ENCODE results near the gene OR6A2. TPM values are rescaled to one million over a fixed set of nuclear protein-coding genes. Genes with fewer than 3 reads are reported as not detected.

Gene OR6A2
- polyA plus RNA-seq, 3 donors, result not detected

DNA sequence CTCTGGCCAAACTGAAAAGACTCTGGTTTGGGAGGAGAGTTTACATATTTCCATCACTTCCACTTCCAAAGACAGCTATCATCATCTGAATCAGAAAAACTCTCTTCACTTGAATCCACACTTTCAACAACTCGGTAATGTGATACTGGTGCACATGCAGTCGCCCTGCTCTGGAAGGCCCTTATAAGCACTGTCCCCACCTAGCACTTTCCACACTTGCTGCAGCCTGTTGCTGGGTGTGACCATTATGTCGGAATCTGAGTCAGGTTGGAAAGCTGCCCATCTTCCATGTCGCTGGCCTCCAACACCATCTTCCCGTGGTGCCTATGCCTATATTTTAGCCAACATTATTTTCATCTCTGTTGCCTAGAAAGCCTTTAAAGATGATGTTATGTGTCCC, 44.9 kb upstream of the OR6A2 start:
- no peaks in the 10 kb centered on the region for H3K4me1 Mint-ChIP-seq
- Histone ChIP-seq H3K4me2 (replicated peaks; ENCODE audit: extremely low read depth, low read length, poor library complexity, severe bottlenecking) (no peak overlapping the region), H3K9ac (ENCODE audit: insufficient read depth, low read length, poor library complexity, severe bottlenecking) (no peak overlapping the region), H3K27ac (ENCODE audit: low read depth in 1 of 2, low read length in 2 of 2) (no peak overlapping the region), H3K27me3 (ENCODE audit: control insufficient read depth in 2 of 2, insufficient read depth in 2 of 2, low read length in 2 of 2) (no peaks in the 10 kb centered on the region), H2AFZ (ENCODE audit: insufficient read depth, low read depth, low read length, poor library complexity, severe bottlenecking) (no peak overlapping the region), H3K79me2 (ENCODE audit: insufficient read depth, low read length) (no peaks in the 10 kb centered on the region), H3K4me1 (ENCODE audit: control insufficient read depth in 1 of 2, insufficient read depth in 2 of 2, low read length in 2 of 2) (no peaks in the 10 kb centered on the region), H3K9me3 (replicated peaks in 1 of 2; ENCODE audit: control insufficient read depth in 1 of 2, insufficient read depth in 1 of 2, low read length in 2 of 2) (no peaks in the 10 kb centered on the region), H3K4me3 (replicated peaks in 1 of 3; ENCODE audit: low read depth in 2 of 3, low read length in 3 of 3) (no peak overlapping the region), H3K36me3 (replicated peaks in 1 of 2; ENCODE audit: control insufficient read depth in 1 of 2, insufficient read depth in 2 of 2, low read length in 2 of 2) (no peaks in the 10 kb centered on the region), H4K20me1 (ENCODE audit: insufficient read depth, low read length) (no peaks in the 10 kb centered on the region)
- H3K9me3 Mint-ChIP-seq, result peaks cover 2 to 11% (median 5%) of the 10 kb centered on the region in 7 donors
- 90% methylated on average over 2 of the region's 5 CpGs for WGBS (ENCODE audit: insufficient coverage)
- no peak overlapping the region for H3K27ac Mint-ChIP-seq
- TF ChIP-seq, protein P1, sequence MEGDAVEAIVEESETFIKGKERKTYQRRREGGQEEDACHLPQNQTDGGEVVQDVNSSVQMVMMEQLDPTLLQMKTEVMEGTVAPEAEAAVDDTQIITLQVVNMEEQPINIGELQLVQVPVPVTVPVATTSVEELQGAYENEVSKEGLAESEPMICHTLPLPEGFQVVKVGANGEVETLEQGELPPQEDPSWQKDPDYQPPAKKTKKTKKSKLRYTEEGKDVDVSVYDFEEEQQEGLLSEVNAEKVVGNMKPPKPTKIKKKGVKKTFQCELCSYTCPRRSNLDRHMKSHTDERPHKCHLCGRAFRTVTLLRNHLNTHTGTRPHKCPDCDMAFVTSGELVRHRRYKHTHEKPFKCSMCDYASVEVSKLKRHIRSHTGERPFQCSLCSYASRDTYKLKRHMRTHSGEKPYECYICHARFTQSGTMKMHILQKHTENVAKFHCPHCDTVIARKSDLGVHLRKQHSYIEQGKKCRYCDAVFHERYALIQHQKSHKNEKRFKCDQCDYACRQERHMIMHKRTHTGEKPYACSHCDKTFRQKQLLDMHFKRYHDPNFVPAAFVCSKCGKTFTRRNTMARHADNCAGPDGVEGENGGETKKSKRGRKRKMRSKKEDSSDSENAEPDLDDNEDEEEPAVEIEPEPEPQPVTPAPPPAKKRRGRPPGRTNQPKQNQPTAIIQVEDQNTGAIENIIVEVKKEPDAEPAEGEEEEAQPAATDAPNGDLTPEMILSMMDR (IDR thresholded peaks at IDR 0.05), result no peak
- H3K4me3 Mint-ChIP-seq, result no peak overlapping the region
- DNase-seq, result no peak
- peaks cover 0 to 2% (median 0%) of the 10 kb centered on the region in 3 donors for H3K27me3 Mint-ChIP-seq (ENCODE audit: low read depth in 3 of 3)
- intact Hi-C loops (cut with micrococcal nuclease), result no loop called here
- H3K36me3 Mint-ChIP-seq, result no peaks in the 10 kb centered on the region

DNA sequence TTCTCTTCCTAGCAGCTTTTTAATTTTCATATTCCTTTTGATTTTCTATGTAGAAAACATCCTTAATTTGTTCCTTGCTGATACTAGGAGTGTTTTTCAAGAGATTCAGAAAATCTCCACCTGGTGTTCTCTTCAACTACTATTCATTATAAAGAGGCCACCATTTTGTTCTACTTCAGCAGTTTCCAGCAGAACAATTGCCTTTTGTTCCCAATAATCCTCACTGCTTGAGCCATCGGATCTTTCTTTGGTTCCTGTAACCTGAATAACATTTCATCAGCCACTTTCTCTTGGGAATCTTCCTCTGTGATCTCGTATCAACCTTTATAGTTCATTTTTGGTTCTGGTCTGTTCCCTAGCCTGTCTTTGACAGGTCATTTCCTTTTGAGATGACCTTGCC, 44.2 kb upstream of the OR6A2 start:
- Histone ChIP-seq H4K20me1 (ENCODE audit: insufficient read depth, low read length) (no peaks in the 10 kb centered on the region), H3K27me3 (ENCODE audit: control insufficient read depth in 2 of 2, insufficient read depth in 2 of 2, low read length in 2 of 2) (no peaks in the 10 kb centered on the region), H3K27ac (ENCODE audit: low read depth in 1 of 2, low read length in 2 of 2) (no peak overlapping the region), H3K4me1 (ENCODE audit: control insufficient read depth in 1 of 2, insufficient read depth in 2 of 2, low read length in 2 of 2) (no peaks in the 10 kb centered on the region), H3K4me3 (replicated peaks in 1 of 3; ENCODE audit: low read depth in 2 of 3, low read length in 3 of 3) (no peak overlapping the region), H3K4me2 (replicated peaks; ENCODE audit: extremely low read depth, low read length, poor library complexity, severe bottlenecking) (no peak overlapping the region), H3K9me3 (replicated peaks in 1 of 2; ENCODE audit: control insufficient read depth in 1 of 2, insufficient read depth in 1 of 2, low read length in 2 of 2) (no peaks in the 10 kb centered on the region), H2AFZ (ENCODE audit: insufficient read depth, low read depth, low read length, poor library complexity, severe bottlenecking) (no peak overlapping the region), H3K36me3 (replicated peaks in 1 of 2; ENCODE audit: control insufficient read depth in 1 of 2, insufficient read depth in 2 of 2, low read length in 2 of 2) (no peaks in the 10 kb centered on the region), H3K9ac (ENCODE audit: insufficient read depth, low read length, poor library complexity, severe bottlenecking) (no peak overlapping the region), H3K79me2 (ENCODE audit: insufficient read depth, low read length) (no peaks in the 10 kb centered on the region)
- no peaks in the 10 kb centered on the region for H3K4me1 Mint-ChIP-seq
- peaks cover 0 to 2% (median 0%) of the 10 kb centered on the region in 3 donors for H3K27me3 Mint-ChIP-seq (ENCODE audit: low read depth in 3 of 3)
- peaks cover 2 to 11% (median 4%) of the 10 kb centered on the region in 7 donors for H3K9me3 Mint-ChIP-seq
- 93% methylated on average over 2 of the region's 2 CpGs for WGBS (ENCODE audit: insufficient coverage)
- no peaks in the 10 kb centered on the region for H3K36me3 Mint-ChIP-seq
- intact Hi-C loops (cut with micrococcal nuclease), result no loop called here
- no peak for DNase-seq
- TF ChIP-seq, protein P1 (IDR thresholded peaks at IDR 0.05), result no peak
- no peak overlapping the region for H3K27ac Mint-ChIP-seq
- no peak overlapping the region for H3K4me3 Mint-ChIP-seq
